GM19239 (cell line): ENCODE results near the gene SSC5D.
"Not testable (repeated sequence)": the region's sequence is repeated elsewhere in the genome, so short reads cannot be mapped to it uniquely, and the experiment has no call there.

Experiments
- DNase-seq: peaks from one replicate; pipeline ENCODE4 v3.0.0; 2011; ENCODE audit warnings: low spot score; ENCODE audit not compliant: insufficient read length
- FAIRE-seq: peaks from 2 replicates; lab custom pipeline; 2011; peaks lifted over from hg19 to GRCh38; lab: Jason Lieb, UNC

The SSC5D gene

DNA sequence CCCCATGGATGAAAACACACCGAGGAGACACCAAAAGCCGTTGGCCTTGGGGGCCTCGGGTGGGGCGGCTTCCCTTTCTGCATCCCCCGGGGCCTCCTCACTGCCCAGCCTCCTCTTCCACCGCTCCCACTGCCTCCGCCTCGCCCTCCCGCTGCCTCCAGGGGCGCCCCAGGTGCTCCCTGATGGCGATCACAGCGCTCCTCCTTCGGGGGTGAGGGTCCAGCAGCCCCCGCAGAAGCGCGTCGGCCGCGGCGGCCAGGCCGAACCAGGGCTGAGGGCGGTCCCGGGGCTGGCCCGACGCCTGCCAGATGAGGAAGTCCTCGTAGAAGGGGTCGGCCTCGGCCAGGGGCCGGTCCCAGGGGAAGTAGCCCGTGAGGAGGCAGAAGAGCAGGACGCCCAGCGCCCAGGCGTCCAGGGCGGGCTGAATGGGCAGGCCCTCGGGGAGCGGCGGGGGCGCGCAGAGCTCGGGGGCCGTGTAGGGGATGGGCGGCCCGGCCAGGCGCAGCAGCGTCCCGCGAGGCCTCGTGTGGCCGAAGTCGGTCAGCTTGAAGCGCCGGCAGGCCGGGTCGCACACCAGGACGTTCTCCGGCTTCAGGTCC is 41.5 kb downstream of the SSC5D start:
- DNase-seq (no peak), FAIRE-seq (no peak)

DNA sequence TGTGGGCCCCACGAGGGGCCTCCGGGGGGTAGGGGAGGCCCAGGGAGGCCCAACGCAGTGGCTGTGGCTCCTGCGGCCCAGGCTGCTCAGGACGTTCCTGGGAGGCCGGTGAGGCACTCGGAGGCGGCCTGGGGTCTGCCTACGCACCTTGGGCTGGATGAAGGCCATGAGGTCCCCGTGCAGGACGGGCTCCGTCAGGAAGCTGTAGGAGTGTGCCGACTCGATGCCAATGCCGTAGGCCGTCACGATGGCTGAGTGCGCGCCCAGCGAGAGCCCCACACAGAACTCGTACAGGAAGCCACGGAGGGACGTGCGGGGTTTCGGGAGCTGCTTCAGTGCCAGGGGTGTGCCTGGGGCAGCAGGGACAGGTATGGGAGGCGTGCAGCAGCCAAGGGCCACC is 42.8 kb downstream of the SSC5D start:
- no peak for FAIRE-seq
- DNase-seq = no peak

DNA sequence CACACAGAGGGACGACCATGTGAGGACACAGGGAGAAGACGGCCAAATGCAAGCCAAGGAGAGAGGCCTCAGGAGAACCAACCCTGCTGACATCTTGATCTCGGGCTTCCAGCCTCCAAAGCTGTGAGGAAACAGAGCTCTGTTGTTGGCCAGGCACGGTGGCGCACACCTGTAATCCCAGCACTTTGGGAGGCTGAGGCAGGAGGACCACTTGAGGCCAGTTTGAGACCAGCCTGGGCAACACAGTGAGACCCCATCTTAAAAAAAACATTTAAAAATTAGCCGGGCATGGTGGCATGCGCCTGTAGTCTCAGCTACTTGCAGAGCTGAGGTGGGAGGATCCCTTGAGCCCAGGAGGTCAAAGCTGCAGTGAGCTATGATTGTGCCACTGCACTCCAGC is 46.0 kb downstream of the SSC5D start:
- not testable (repeated sequence) for FAIRE-seq

DNA sequence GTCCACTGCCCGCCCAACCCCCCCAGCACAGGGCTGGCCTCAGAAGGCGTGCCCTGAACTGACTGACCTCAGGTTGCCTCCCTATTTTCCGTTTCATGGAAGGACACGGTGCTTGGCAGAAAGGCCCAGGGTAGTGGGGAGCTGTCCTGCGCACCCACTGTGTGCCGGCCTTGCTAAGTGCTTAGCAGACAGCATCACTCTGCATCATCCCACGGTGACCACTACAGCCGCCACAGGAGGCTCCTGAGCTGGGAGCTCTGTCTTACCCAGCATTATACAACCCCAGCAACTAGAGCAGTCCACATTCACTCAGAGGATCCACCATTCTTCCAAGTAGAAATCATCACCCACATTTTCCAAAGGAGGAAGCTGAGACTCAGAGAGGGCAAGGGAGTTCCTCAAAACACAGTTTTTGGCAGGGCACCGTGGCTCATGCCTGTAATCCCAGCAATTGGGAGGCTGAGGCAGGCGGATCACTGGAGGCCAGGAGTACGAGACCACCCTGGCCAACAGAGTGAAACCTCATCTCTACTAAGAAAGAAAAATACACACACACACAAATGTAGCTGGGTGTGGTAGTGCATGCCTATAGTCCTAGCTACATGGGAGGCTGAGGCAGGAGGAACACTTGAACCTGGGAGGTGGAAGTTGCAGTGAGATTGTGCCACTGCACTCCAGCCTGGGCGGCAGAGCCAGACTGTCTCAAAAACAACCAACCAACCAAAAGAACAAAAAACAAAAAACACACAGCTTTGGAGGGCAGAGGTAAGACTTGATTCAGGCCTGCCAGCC is 47.1 kb downstream of the SSC5D start:
- FAIRE-seq = no peak
- DNase-seq = no peak

More for the DNA sequence above, 46.0 kb downstream of the SSC5D start:
- not testable (repeated sequence) for DNase-seq

DNA sequence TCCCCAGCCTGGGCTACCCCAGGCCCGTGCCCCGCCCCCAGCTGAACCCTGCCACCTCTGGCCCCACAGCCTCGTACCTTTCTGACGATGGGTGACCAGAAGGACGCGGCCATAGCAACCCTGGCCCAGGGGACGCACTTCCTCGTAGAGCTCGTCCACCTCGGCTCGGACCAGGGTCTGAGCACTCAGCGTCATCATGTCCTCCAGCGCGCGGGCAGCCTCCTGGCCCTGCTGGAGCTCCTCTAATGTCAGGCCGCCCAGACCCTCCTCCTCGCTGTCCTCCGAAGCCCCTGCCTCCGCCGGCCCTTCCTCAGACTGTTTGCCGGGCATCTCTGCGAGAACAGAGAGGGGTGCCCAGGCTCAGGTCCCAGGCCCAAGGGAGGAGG is 47.7 kb downstream of the SSC5D start:
- no peak for FAIRE-seq

DNA sequence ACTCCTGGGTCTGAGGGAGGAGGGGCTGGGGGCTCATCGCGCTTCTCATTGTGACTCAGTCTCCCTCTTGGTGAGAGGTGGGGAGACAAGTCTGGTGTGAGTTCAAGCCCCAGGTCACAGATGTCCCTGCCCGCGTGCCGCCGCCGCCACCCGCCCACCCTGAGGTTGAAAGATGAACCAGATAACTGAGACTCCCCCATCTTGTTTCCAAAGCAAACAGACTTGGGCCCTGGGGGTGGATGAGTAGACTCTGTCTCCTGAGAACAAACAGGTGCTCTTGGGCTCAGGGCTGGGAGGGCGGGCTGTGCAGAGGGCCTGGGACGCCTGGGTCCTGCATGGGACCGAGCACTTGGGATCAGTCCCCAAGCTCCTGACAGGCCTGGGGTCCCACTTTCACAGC is 48.1 kb downstream of the SSC5D start:
- DNase-seq = no peak
- no peak for FAIRE-seq

More for the DNA sequence above, 47.7 kb downstream of the SSC5D start:
- no peak for DNase-seq

DNA sequence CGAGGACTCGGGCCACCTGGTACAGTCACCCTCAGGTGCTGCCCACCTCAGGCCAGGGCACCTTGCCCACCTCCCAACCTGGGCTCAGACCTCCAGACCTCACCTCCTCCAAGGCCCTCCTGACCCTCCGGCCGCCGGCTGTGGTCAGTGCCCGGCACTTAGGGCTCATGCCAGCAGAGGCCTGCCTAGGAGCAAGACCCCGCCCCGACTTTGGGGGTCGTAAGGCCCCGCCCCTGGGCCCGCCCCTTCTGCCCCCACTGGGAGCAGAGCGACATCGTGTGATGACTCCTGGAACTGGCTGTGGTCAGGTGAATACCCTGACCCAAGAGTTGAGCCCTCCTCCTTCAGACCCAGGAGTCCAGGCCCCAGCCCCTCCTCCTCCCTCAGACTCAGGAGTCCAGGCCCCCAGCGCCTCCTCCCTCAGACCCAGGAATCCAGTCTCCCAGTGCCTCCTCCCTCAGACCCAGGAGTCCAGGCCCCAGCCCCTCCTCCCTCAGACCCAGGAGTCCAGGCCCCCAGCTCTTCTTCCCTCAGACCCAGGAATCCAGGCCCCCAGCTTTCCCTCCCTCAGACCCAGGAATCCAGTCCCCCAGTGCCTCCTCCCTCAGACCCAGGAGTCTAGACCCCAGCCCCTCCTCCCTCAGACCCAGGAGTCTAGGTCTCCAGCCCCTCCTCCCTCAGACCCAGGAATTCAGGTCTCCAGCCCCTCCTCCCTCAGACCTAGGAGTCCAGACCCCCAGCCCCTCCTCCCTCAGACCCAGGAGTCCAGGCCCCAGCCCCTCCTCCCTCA is 48.9 kb downstream of the SSC5D start, which contains the start of gene SBK2:
TSS of gene SBK2 (minus strand) at position 183 of the 790 bp plus-strand sequence. CDS start 839 bp downstream, outside the sequence.
- FAIRE-seq = no peak
- no peak for DNase-seq

DNA sequence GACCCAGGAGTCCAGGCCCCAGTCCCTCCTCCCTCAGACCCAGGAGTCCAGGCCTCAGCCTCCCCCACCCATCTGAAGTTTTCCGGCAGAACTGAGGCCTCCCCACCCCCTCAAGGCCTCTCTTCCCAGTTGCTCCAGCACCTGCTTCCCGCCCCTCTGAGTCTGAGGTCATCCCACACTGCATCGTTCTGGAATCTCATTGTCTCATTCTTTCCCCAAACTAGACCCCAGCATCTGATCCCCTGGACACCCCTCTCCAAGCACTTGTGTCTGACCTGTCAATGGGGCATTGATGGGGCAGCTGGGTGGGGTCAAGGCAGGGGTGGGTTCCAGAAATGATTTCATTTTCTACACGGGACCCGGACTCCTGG is 49.5 kb downstream of the SSC5D start:
- DNase-seq (no peak), FAIRE-seq (no peak)

DNA sequence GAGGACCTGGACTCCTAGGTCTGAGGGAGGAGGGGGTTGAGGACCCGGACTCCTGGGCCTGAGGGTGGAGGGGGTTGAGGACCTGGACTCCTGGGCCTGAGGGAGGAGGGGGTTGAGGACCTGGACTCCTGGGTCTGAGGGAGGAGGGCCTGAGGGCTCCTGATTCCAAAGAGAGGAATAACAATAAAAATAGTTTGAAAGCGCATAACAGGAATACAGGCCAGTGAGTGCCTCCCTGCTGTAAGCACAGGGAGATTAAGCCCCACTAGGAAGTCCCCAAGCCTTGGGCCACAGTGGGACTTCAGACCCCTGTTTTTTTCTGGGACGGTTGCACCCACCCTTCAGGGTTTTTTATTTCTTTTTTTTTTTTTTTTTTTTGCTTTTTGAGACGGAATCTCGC is 49.9 kb downstream of the SSC5D start:
- DNase-seq (no peak), FAIRE-seq (no peak)

DNA sequence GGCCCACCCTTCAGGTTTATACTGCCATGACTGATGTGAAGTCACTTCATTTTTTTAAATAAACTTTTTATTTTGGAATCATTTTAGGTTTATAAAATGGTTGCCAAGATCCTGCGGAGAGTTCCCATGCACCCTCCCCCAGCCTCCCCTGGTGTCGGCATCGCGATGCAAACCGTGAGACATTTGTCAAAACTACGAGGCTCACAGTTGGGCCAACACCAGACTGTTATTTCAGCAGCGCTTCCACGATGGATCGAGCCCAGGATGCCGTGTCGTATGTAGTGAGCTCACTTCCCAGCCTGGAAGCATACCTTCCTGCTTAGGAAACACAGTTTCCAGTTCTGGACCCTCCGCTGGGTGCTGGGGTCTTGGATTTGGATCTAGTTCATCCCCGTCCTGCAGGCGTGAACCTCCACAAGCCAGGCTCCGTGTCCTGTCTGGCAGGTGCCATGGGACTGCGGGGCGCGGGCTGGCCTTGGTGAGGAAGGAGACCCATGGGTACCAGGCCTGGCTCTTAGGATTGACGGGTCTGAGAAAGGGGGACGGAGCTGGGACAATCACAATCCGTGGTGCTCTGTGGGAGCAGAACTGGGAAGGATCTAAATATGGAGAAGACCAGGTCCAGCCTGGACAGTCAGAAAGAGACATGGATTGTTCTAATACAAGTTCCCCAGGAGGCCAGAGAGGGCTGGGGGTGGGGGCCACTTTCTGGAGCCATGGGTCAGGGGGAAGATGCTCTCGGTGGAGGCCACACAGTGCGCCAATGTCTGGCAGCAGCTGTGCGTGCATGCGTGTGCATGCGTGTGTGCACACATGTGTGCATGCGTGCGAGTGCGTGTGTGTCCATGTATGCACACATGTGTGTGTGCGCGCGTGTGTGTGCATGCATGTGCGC is 51.1 kb downstream of the SSC5D start:
- no peak for FAIRE-seq

DNA sequence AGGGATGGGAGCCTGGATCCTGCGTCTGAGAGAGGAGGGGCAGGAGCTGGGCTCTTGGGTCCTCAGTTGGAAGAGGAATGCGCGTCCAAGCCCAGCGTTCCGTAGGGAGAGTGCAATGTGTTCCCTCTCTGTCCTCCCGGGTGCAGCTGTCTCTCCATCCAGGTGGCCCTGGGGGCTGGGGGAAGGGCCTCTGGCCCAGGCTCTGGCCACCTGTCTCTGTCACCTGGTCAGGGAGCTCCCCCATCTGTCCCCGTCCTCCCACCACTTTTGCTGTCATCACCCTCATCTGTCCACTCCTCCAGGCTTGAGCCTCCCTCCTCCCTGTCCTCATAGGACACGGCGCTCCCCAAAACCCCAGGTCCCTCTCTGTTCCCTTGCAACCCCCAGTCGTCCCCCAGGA is 52.4 kb downstream of the SSC5D start:
- DNase-seq (no peak), FAIRE-seq (no peak)

More for the DNA sequence above, 51.1 kb downstream of the SSC5D start:
- DNase-seq = no peak

DNA sequence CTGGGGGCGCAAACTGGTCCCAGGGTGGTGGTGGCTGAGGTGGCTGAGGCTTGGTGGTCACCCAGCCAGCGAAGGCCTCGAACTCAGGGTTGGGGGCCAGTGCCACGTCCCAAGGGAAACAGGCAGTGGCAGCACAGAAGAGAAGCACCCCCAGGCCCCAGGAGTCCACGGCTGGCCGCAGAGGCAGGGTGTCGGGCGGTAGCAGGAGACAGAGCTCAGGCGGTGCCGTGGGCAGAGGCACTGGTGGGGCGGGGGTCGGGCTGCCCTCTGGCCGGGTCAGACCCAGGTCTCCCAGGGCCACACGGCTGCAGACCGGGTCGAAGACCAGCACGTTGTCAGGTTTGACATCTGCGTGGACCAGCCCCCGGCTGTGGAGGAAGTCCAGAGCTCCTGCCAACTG is 52.9 kb downstream of the SSC5D start:
- DNase-seq (no peak), FAIRE-seq (no peak)

DNA sequence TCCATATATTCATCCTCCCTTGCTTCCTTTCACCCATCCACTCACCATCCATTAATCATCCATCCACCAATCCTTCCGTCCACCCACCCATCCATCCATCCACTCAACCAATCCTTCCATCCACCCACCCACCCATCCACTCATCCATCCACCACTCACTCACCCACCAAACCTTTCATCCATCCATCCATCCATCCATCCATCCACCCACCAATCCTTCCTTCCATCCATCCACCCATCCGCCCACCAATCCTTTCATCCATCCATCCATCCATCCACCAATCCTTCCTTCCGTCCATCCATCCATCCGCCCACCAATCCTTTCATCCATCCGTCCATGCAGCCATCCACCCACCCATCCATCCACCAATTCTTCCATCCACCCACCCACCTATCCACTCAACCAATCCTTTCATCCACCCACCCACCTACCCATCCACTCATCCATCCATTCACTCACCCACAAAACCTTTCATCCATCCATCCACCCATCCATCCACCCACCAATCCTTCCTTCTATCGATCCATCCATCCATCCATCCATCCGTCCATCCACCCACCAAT is 54.1 kb downstream of the SSC5D start:
- no peak for FAIRE-seq
- DNase-seq = no peak

DNA sequence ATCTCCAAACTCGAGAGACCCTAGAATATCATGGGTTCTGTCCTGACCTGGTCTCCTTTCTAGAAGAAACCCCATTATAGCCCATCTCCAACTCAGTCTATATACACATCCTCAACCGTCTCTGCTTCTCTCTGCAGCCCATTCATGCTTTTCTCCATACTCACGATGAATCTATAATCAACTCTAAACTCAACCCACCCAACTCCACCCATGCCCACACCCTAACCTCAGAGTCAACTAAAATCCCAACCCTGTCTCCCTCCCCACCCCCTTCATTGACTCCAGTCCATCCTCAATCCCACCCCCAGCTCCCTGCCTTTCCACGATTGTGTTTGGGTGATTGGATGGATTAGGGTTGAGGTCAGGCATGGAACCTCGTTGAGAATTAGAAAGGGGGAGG is 55.3 kb downstream of the SSC5D start:
- FAIRE-seq (no peak), DNase-seq (no peak)

DNA sequence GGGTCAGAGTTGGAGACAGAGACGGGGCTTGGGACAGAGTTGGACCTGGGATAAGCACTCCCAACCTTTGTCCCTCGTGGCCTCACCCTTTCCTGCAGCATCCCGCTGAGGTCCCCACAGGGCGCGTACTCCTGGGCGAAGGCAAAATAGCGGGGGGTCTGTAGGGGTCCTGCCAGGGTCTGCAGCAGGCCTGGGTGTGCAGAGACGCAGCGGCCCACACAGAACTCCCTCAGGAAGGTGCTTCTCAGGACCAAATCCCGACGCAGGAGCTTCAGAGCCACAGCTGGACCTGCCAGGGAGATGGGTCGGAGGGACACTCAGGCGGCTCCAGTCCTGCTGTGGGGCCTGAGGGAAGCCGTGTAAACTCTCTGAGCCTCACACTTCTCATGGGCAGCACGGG is 55.8 kb downstream of the SSC5D start:
- FAIRE-seq (no peak), DNase-seq (no peak)

DNA sequence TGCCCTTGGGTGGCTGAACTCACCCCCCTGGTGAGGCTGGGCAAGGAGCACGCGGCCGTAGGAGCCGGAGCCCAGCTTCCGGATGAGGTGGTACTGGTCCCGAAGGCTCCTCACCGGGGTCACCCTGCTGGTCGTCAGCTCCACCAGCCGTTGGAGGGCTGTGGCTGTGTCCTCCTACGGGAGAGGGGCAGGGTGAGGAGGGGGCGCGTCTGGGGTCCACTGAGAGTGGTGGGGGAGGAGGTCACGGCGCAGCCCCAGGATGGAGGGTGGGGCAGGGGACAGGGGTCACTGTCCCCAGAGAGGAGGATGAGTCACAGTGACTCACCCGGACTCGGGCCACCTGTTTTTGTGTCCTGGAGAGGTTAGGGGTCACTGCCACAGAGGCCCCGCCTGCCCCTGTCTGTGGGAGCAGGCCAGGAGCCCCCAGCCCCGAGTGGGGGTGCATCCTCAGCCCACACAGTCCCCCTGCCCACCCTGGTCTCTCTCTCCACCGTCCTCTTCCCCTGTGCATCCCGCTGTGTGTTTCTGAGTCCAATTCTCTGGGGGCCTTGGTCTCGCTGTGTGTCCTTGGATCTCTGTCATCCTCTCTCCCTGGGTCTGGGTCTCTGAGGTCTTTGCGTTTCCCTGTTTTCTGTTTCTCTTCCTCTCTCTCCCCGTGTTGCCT is 56.7 kb downstream of the SSC5D start:
- FAIRE-seq (no peak), DNase-seq (no peak)

DNA sequence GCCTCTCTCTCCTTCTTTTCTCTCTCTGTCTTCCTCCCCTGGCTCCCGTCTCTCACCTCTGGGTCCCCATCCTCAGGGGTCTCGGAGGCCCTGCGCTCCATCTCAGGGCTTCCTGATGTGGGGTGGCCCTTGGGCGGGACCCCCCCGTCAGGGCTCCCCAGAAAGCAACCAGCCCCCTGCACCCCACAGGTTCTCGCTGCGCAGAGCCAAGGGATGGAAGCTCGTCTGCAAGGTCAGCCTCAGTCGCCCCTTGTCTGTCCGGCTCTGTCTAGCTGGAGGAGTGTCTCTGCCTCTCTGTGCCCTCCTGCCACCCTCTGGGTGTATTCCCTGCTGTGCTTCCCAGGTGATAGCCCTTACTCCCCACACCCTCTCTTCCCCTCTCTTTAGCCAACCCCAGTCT is 57.2 kb downstream of the SSC5D start, which contains the start of gene SBK3:
TSS of gene SBK3 (minus strand) at position 101 of the 400 bp plus-strand sequence. CDS start at position 101, 0 bp downstream.
- FAIRE-seq = no peak

DNA sequence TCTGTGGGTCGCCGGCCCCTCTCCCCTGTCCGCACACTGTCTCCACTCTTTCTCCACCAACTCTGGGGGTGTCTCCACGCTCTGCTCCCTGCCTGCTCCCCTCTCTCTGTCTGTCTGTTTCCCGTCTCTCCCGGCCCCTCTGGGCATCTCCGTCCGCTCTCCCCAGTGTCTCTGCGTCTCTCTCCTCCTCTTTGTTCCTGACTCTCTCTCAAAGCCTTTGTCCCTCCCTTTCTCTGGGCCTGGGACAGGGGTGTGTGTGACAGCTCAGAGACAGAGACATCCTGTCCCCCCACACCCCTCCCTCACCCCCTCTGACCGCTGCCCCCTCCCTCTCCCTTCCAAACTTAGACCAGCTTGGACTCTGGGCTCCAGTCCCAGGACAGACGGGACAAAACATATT is 57.8 kb downstream of the SSC5D start:
- DNase-seq = no peak
- FAIRE-seq = no peak

More for the DNA sequence above, 57.2 kb downstream of the SSC5D start, which contains the start of gene SBK3:
- DNase-seq = no peak
